NB4 (cell line): ENCODE results near the gene CNR2.

Experiments
- MYC ChIP-seq: IDR thresholded peaks from 2 replicates; pipeline ENCODE4 v1.6.1; 2011; ENCODE audit warnings: low read depth, low read length
- TF ChIP-seq, protein P1 (sequence below): IDR thresholded peaks from one replicate; pipeline ENCODE4 v1.5.1; 2012; ENCODE audit warnings: low read depth, low read length
- TF ChIP-seq, protein P2 (sequence below): IDR thresholded peaks from 2 replicates; pipeline ENCODE4 v1.6.1; 2011; ENCODE audit warnings: low read depth, low read length

DNA sequence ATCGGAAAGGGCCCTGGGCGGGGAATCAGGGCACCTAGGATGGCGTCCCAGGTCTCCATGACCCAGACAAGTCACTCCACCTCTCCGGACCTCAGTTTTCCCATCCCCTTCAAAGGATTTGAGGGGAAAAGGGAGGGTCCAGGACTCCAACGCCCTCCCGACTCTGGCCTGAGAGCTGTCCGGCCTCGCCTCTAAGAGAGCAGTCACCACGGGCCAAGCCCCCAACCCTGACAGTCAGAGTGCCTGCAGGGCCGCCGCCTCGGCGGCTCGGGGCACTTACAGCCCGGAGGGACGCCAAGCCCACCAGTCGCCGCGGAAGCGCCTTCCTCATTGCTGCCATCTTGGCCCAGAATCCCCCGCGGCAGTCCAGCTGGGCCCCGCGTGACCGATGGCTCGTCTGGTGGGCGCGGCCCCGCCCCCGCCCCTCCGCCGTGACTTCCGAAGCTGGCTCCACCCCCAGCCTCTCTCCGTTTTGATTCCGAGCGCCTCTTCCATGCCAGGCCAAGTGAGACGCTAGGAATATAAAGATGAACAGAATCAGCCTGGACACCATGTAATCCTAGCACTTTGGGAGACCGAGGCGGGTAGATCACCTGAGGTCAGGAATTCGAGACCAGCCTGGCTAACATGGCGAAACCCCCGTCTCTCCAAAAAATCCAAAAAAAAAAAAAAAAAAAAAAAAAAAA lies 87.9 kb downstream of the CNR2 start, which contains the start of gene HMGCL:
- TF ChIP-seq, protein P1, sequence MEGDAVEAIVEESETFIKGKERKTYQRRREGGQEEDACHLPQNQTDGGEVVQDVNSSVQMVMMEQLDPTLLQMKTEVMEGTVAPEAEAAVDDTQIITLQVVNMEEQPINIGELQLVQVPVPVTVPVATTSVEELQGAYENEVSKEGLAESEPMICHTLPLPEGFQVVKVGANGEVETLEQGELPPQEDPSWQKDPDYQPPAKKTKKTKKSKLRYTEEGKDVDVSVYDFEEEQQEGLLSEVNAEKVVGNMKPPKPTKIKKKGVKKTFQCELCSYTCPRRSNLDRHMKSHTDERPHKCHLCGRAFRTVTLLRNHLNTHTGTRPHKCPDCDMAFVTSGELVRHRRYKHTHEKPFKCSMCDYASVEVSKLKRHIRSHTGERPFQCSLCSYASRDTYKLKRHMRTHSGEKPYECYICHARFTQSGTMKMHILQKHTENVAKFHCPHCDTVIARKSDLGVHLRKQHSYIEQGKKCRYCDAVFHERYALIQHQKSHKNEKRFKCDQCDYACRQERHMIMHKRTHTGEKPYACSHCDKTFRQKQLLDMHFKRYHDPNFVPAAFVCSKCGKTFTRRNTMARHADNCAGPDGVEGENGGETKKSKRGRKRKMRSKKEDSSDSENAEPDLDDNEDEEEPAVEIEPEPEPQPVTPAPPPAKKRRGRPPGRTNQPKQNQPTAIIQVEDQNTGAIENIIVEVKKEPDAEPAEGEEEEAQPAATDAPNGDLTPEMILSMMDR: no peak
- TF ChIP-seq MYC: peak; percentile 62
- TF ChIP-seq, protein P2, sequence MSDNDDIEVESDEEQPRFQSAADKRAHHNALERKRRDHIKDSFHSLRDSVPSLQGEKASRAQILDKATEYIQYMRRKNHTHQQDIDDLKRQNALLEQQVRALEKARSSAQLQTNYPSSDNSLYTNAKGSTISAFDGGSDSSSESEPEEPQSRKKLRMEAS: peak; percentile 76
